HepG2 (cell line): Measurements from ENCODE around the gene ZFYVE28. TPM values are rescaled to one million over a fixed set of nuclear protein-coding genes. Genes with fewer than 3 reads are reported as not detected.

ENCODE experiments used
- BRCA1 ChIP-seq: sonication (generic); formaldehyde crosslinking; IDR thresholded peaks from 2 replicates; pipeline ENCODE4 v1.4.0; 2020; ENCODE audit warnings: missing genetic modification reagents
- GTF3A ChIP-seq: sonication (generic); formaldehyde crosslinking; conservative IDR thresholded peaks from 2 replicates; pipeline ENCODE4 v1.4.0; 2020; ENCODE audit warnings: mild to moderate bottlenecking, missing genetic modification reagents
- KLF15 ChIP-seq: sonication (generic); formaldehyde crosslinking; IDR thresholded peaks from 2 replicates; pipeline ENCODE4 v1.8.1; 2023; ENCODE audit warnings: borderline replicate concordance, mild to moderate bottlenecking, inconsistent platforms, missing genetic modification reagents, mixed read lengths
- MED13 ChIP-seq: sonication (generic); formaldehyde crosslinking; IDR thresholded peaks from 2 replicates; pipeline ENCODE4 v1.5.0; 2020; ENCODE audit warnings: missing genetic modification reagents
- NR2F6 ChIP-seq, 2 experiments: IDR thresholded peaks; 2 replicates each; pipeline ENCODE4 v1.6.1; 2016; ENCODE audit warnings: antibody characterized with exemption in 1 of 2, mild to moderate bottlenecking in 1 of 2
- POLR2A ChIP-seq, 2 experiments: IDR thresholded peaks; 2 replicates each; pipeline ENCODE4 v1.6.1; 2011; ENCODE audit warnings: low read depth in 2 of 2, low read length in 2 of 2, mild to moderate bottlenecking in 1 of 2, moderate library complexity in 1 of 2; ENCODE audit not compliant: insufficient read depth in 1 of 2
- RFX1 ChIP-seq: fragments of 450-650 bp; IDR thresholded peaks from 2 replicates; pipeline ENCODE4 v1.6.1; 2017
- TARDBP ChIP-seq: sonication (generic); formaldehyde crosslinking; IDR thresholded peaks from 2 replicates; pipeline ENCODE4 v1.8.0; 2022; ENCODE audit warnings: mild to moderate bottlenecking, missing genetic modification reagents
- polyA plus RNA-seq, 8 experiments: library from polyadenylated mRNA; depleted of rRNA in 3 of 8; stranded (reverse) in 7 of 8; unstranded in 1 of 8; fragments of >200 nt; fragmentation: Illumina TruSeq in 4 of 8; extraction: Trizol in 4 of 8; gene quantifications; 2 replicates each; pipeline versions ENCODE4 v1.2.1 to v1.2.3, GENCODE V29; 2011 to 2016; ENCODE audit warnings: low read depth in 4 of 8, missing spikeins in 1 of 8, mixed read lengths in 1 of 8; ENCODE audit not compliant: insufficient read depth in 1 of 8
- total RNA-seq, 5 experiments: library from RNA; depleted of rRNA; stranded (reverse); fragments of >200 nt; fragmentation: Illumina TruSeq; extraction: Trizol; gene quantifications; 2 replicates each; pipeline ENCODE4 v1.2.3, GENCODE V29; 2016; ENCODE audit warnings: low read depth in 1 of 5
- TF ChIP-seq, protein P1 (sequence below): IDR thresholded peaks from 2 replicates; pipeline ENCODE4 v1.6.1; 2018; ENCODE audit warnings: missing genetic modification reagents
- TF ChIP-seq, protein P2 (sequence below): IDR thresholded peaks from 2 replicates; pipeline ENCODE4 v1.6.1; 2016; ENCODE audit warnings: mild to moderate bottlenecking
- TF ChIP-seq, protein P3 (sequence below): sonication (generic); formaldehyde crosslinking; IDR thresholded peaks from 2 replicates; pipeline ENCODE4 v1.8.1; 2023; ENCODE audit warnings: mild to moderate bottlenecking, missing genetic modification reagents, borderline replicate concordance
- TF ChIP-seq, protein P4 (sequence below): sonication (generic); formaldehyde crosslinking; IDR thresholded peaks from 2 replicates; pipeline ENCODE4 v1.4.0; 2020; ENCODE audit warnings: low read depth, mild to moderate bottlenecking, missing genetic modification reagents
- TF ChIP-seq, protein P5 (sequence below): sonication (generic); formaldehyde crosslinking; IDR thresholded peaks from 2 replicates; pipeline ENCODE4 v1.9.0; 2021; ENCODE audit warnings: mild to moderate bottlenecking, missing genetic modification reagents
- TF ChIP-seq, protein P6 (sequence below): sonication (generic); formaldehyde crosslinking; IDR thresholded peaks from 2 replicates; pipeline ENCODE4 v1.8.0; 2022; ENCODE audit warnings: mild to moderate bottlenecking, missing genetic modification reagents; ENCODE audit not compliant: insufficient replicate concordance
- TF ChIP-seq, protein P7 (sequence below): sonication (generic); formaldehyde crosslinking; IDR thresholded peaks from 2 replicates; pipeline ENCODE4 v1.5.0; 2020; ENCODE audit warnings: missing genetic modification reagents, mild to moderate bottlenecking, borderline replicate concordance

ZFYVE28 gene
- total and polyA plus RNA-seq, 2 of the 13 experiments (the other 11 are each of a cell fraction or from before 2014, with no cell fraction given), result 0.12 to 0.22 TPM

DNA sequence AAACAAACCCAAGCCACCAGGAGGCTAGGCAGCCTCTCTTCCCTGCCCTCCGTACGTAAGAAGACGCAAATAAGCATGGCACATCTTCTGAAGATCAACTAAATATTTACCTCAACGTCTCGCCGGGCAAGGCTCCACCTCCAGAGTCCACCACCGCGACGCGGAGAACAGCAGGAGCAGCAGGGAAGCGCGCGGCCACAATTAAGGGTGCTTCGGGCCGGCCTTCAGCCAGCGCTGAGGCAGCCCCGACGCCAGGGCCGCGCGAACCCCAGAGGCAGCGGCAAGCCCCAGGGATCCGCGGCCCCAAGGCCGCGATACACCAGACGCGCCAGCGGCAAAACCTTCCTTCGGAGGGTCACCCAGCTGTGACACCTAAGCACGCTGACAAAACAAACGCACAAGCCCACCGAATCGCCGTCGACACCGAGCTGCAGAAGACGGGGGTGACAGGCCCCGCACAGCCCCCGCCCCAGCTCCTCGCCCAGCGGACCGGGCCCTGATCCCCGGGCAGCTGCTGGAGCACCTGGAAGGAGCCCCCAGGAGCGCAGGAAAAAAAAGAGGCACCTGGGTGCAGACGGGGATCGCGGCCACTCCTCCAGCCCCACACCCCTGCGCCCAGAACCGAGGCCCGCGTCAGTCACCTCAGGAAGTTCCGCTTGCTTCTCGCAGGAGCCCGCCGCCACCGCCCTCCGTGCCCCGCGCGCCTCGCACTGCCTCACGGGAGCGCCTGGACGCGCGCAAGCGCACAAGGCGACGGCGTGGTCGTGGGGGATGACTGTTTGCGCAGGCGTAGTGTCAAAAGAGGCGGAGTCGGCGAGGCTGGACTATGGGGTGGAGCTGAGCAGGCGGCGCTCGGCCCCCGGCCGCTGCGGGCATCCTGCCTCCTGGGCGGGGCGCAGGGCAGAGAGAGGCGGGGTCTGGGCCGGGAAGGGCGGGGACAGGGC, 176.8 kb downstream of the ZFYVE28 start, which contains the start of the genes HAUS3 and POLN (continued):
- TF ChIP-seq NR2F6 (IDR thresholded peaks at IDR 0.05) (no peak), NR2F6 (CRISPR knock-in tag; IDR thresholded peaks at IDR 0.05) (0 out of 2 replicates have a peak, but pooled peaks have one; percentile 19), BRCA1 (CRISPR knock-in tag) (no peak; the same call in 1 of the 2 replicates), TARDBP (CRISPR knock-in tag) (no peak), GTF3A (CRISPR knock-in tag) (no peak), KLF15 (no peak), RFX1 (no peak), POLR2A (IDR thresholded peaks at IDR 0.05; ENCODE audit: insufficient read depth in 1 of 2, low read depth in 2 of 2, low read length in 2 of 2) (peak in 1 of 2 experiments; percentile 55; a peak in 1 of 4 replicates), MED13 (CRISPR knock-in tag) (0 out of 2 replicates have a peak, but pooled peaks have one; percentile 44)
- TF ChIP-seq, protein P1, sequence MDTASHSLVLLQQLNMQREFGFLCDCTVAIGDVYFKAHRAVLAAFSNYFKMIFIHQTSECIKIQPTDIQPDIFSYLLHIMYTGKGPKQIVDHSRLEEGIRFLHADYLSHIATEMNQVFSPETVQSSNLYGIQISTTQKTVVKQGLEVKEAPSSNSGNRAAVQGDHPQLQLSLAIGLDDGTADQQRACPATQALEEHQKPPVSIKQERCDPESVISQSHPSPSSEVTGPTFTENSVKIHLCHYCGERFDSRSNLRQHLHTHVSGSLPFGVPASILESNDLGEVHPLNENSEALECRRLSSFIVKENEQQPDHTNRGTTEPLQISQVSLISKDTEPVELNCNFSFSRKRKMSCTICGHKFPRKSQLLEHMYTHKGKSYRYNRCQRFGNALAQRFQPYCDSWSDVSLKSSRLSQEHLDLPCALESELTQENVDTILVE (CRISPR knock-in tag), result peak; percentile 75; the same call in 1 of the 2 replicates
- TF ChIP-seq, protein P2, sequence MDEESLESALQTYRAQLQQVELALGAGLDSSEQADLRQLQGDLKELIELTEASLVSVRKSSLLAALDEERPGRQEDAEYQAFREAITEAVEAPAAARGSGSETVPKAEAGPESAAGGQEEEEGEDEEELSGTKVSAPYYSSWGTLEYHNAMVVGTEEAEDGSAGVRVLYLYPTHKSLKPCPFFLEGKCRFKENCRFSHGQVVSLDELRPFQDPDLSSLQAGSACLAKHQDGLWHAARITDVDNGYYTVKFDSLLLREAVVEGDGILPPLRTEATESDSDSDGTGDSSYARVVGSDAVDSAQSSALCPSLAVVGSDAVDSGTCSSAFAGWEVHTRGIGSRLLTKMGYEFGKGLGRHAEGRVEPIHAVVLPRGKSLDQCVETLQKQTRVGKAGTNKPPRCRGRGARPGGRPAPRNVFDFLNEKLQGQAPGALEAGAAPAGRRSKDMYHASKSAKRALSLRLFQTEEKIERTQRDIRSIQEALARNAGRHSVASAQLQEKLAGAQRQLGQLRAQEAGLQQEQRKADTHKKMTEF, result no peak; the same call in 1 of the 2 replicates
- TF ChIP-seq, protein P3, sequence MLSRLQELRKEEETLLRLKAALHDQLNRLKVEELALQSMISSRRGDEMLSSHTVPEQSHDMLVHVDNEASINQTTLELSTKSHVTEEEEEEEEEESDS (CRISPR knock-in tag), result no peak
- TF ChIP-seq, protein P4, sequence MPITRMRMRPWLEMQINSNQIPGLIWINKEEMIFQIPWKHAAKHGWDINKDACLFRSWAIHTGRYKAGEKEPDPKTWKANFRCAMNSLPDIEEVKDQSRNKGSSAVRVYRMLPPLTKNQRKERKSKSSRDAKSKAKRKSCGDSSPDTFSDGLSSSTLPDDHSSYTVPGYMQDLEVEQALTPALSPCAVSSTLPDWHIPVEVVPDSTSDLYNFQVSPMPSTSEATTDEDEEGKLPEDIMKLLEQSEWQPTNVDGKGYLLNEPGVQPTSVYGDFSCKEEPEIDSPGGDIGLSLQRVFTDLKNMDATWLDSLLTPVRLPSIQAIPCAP (CRISPR knock-in tag), result no peak
- TF ChIP-seq, protein P5, sequence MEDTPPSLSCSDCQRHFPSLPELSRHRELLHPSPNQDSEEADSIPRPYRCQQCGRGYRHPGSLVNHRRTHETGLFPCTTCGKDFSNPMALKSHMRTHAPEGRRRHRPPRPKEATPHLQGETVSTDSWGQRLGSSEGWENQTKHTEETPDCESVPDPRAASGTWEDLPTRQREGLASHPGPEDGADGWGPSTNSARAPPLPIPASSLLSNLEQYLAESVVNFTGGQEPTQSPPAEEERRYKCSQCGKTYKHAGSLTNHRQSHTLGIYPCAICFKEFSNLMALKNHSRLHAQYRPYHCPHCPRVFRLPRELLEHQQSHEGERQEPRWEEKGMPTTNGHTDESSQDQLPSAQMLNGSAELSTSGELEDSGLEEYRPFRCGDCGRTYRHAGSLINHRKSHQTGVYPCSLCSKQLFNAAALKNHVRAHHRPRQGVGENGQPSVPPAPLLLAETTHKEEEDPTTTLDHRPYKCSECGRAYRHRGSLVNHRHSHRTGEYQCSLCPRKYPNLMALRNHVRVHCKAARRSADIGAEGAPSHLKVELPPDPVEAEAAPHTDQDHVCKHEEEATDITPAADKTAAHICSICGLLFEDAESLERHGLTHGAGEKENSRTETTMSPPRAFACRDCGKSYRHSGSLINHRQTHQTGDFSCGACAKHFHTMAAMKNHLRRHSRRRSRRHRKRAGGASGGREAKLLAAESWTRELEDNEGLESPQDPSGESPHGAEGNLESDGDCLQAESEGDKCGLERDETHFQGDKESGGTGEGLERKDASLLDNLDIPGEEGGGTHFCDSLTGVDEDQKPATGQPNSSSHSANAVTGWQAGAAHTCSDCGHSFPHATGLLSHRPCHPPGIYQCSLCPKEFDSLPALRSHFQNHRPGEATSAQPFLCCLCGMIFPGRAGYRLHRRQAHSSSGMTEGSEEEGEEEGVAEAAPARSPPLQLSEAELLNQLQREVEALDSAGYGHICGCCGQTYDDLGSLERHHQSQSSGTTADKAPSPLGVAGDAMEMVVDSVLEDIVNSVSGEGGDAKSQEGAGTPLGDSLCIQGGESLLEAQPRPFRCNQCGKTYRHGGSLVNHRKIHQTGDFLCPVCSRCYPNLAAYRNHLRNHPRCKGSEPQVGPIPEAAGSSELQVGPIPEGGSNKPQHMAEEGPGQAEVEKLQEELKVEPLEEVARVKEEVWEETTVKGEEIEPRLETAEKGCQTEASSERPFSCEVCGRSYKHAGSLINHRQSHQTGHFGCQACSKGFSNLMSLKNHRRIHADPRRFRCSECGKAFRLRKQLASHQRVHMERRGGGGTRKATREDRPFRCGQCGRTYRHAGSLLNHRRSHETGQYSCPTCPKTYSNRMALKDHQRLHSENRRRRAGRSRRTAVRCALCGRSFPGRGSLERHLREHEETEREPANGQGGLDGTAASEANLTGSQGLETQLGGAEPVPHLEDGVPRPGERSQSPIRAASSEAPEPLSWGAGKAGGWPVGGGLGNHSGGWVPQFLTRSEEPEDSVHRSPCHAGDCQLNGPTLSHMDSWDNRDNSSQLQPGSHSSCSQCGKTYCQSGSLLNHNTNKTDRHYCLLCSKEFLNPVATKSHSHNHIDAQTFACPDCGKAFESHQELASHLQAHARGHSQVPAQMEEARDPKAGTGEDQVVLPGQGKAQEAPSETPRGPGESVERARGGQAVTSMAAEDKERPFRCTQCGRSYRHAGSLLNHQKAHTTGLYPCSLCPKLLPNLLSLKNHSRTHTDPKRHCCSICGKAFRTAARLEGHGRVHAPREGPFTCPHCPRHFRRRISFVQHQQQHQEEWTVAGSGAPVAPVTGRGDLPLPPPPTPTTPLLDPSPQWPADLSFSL, result no peak
- TF ChIP-seq, protein P6, sequence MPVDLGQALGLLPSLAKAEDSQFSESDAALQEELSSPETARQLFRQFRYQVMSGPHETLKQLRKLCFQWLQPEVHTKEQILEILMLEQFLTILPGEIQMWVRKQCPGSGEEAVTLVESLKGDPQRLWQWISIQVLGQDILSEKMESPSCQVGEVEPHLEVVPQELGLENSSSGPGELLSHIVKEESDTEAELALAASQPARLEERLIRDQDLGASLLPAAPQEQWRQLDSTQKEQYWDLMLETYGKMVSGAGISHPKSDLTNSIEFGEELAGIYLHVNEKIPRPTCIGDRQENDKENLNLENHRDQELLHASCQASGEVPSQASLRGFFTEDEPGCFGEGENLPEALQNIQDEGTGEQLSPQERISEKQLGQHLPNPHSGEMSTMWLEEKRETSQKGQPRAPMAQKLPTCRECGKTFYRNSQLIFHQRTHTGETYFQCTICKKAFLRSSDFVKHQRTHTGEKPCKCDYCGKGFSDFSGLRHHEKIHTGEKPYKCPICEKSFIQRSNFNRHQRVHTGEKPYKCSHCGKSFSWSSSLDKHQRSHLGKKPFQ, result no peak
- TF ChIP-seq, protein P7, sequence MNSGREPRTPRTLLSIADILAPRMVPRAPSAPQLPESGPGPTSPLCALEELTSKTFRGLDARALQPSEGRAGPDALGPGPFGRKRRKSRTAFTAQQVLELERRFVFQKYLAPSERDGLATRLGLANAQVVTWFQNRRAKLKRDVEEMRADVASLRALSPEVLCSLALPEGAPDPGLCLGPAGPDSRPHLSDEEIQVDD, result no peak
